ENCODE results near the gene ZFYVE28. TPM values are rescaled to one million over a fixed set of nuclear protein-coding genes. Genes with fewer than 3 reads are reported as not detected.

Gene ZFYVE28
- total RNA-seq, 1 experiment from 2014 or later, result 19.2 TPM

DNA sequence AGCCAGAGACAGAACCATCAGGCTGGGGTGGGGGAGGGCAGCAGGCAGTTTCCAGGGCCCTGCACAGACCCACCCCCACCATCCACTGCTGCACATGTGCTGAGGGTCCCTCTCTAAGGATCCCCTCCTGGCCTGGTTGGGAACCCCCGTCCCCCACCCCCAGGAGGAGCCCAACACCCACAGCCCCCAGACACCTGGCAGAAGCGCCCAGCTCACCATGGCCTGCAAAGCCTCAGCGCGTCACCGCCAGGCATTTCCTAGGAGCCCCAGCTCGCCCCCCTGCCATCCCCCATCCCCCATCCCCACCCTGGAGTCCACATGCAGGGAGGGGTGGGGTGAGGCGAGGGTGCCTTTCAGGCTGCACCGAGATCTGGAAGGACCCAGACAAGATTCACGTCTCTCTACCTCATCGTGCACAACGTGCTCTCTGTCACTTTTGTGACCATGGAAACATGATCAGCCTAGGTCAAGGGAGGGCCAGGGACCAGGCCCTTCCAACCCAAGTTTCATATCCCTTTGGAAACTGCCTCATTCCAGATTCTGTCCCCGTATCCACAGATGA, 165.8 kb downstream of the ZFYVE28 start:
- TF ChIP-seq FOSL1 (IDR thresholded peaks at IDR 0.05; ENCODE audit: low read depth), result no peak
- TF ChIP-seq POLR2A (IDR thresholded peaks at IDR 0.05; ENCODE audit: borderline replicate concordance, extremely low read depth, insufficient read depth, insufficient read length), result no peak
- TF ChIP-seq JUND (IDR thresholded peaks at IDR 0.05), result no peak
- no peak for TF ChIP-seq ZNF274 (IDR thresholded peaks at IDR 0.05; ENCODE audit: low read depth, low read length)
- TF ChIP-seq ZFX (IDR thresholded peaks at IDR 0.05), result no peak
- TF ChIP-seq, protein P1, sequence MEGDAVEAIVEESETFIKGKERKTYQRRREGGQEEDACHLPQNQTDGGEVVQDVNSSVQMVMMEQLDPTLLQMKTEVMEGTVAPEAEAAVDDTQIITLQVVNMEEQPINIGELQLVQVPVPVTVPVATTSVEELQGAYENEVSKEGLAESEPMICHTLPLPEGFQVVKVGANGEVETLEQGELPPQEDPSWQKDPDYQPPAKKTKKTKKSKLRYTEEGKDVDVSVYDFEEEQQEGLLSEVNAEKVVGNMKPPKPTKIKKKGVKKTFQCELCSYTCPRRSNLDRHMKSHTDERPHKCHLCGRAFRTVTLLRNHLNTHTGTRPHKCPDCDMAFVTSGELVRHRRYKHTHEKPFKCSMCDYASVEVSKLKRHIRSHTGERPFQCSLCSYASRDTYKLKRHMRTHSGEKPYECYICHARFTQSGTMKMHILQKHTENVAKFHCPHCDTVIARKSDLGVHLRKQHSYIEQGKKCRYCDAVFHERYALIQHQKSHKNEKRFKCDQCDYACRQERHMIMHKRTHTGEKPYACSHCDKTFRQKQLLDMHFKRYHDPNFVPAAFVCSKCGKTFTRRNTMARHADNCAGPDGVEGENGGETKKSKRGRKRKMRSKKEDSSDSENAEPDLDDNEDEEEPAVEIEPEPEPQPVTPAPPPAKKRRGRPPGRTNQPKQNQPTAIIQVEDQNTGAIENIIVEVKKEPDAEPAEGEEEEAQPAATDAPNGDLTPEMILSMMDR (IDR thresholded peaks at IDR 0.05 in 2 of 3, conservative IDR thresholded peaks at IDR 0.05 in 1 of 3; ENCODE audit: borderline replicate concordance in 1 of 3, insufficient read depth in 1 of 3, low read depth in 2 of 3, low read length in 2 of 3), result no peak
- TF ChIP-seq SIN3A (IDR thresholded peaks at IDR 0.05; ENCODE audit: low read depth), result no peak
- TF ChIP-seq, protein P2, sequence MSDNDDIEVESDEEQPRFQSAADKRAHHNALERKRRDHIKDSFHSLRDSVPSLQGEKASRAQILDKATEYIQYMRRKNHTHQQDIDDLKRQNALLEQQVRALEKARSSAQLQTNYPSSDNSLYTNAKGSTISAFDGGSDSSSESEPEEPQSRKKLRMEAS (IDR thresholded peaks at IDR 0.05), result no peak
- TF ChIP-seq, protein P3, sequence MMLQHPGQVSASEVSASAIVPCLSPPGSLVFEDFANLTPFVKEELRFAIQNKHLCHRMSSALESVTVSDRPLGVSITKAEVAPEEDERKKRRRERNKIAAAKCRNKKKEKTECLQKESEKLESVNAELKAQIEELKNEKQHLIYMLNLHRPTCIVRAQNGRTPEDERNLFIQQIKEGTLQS (IDR thresholded peaks at IDR 0.05), result no peak
- TF ChIP-seq EZH2phosphoT487 (IDR thresholded peaks at IDR 0.05; ENCODE audit: borderline replicate concordance), result no peak
- TF ChIP-seq EZH2 (IDR thresholded peaks at IDR 0.05), result no peak
- H3K4me2 ChIP-seq (ENCODE audit: low read length), result no peak overlapping the region
- H3K4me3 ChIP-seq (replicated peaks in 1 of 2; ENCODE audit: low read depth in 1 of 2, low read length in 2 of 2), result no peak overlapping the region
- ATAC-seq, result no peak
- H3K9me2 ChIP-seq (ENCODE audit: insufficient read depth), result no peaks in the 10 kb centered on the region
- H3K27me3 ChIP-seq (ENCODE audit: insufficient read depth, low read length), result no peaks in the 10 kb centered on the region
- DNase-seq (ENCODE audit: low read depth, low spot score), result no peak
- BruUV-seq (replicated peaks), result no TSS peak
- no peak overlapping the region for H3K27ac ChIP-seq (ENCODE audit: low read depth, low read length)
- no peaks in the 10 kb centered on the region for H3K36me3 ChIP-seq (ENCODE audit: control insufficient read depth in 1 of 2, insufficient read depth in 2 of 2, low read length in 2 of 2)
- H3K9me3 ChIP-seq (ENCODE audit: control insufficient read depth in 1 of 2, insufficient read depth in 1 of 2, low read depth in 1 of 2, low read length in 2 of 2), result no peaks in the 10 kb centered on the region
- H4K20me1 ChIP-seq (ENCODE audit: insufficient read depth), result no peaks in the 10 kb centered on the region
- CTCF ChIA-PET, result no interaction called here
- H3K79me2 ChIP-seq (ENCODE audit: insufficient read depth, low read length), result no peaks in the 10 kb centered on the region
- POLR2A ChIA-PET, result no interaction called here
- RAD21 ChIA-PET (ENCODE audit: low non-redundant PET in 1 of 2, low total read pairs in 2 of 2, uncharacterized antibody in 2 of 2, unreplicated experiment in 2 of 2), result no interaction called here
- H3K9ac ChIP-seq (ENCODE audit: low read length), result no peak overlapping the region
- intact Hi-C loops (cut with micrococcal nuclease), result no loop called here
- no peak overlapping the region for H2AFZ ChIP-seq (ENCODE audit: low read depth, low read length, poor library complexity, severe bottlenecking)
- H3K4me1 ChIP-seq (ENCODE audit: control insufficient read depth in 1 of 2, insufficient read depth in 2 of 2, low read length in 2 of 2), result no peaks in the 10 kb centered on the region

Measured in HCT116 (cell line).